CD4-positive, alpha-beta T cell treated with Interleukin-4 for 1 hour (primary cell): ENCODE measurements around the gene PLD4.
"Not testable (repeated sequence)": the region's sequence is repeated elsewhere in the genome, so short reads cannot be mapped to it uniquely, and the experiment has no call there.

ENCODE experiments used
- DNase-seq, 2 donors: peaks; one replicate each; pipeline ENCODE4 v3.0.0-alpha.2; 2020 to 2022

PLD4 gene

DNA sequence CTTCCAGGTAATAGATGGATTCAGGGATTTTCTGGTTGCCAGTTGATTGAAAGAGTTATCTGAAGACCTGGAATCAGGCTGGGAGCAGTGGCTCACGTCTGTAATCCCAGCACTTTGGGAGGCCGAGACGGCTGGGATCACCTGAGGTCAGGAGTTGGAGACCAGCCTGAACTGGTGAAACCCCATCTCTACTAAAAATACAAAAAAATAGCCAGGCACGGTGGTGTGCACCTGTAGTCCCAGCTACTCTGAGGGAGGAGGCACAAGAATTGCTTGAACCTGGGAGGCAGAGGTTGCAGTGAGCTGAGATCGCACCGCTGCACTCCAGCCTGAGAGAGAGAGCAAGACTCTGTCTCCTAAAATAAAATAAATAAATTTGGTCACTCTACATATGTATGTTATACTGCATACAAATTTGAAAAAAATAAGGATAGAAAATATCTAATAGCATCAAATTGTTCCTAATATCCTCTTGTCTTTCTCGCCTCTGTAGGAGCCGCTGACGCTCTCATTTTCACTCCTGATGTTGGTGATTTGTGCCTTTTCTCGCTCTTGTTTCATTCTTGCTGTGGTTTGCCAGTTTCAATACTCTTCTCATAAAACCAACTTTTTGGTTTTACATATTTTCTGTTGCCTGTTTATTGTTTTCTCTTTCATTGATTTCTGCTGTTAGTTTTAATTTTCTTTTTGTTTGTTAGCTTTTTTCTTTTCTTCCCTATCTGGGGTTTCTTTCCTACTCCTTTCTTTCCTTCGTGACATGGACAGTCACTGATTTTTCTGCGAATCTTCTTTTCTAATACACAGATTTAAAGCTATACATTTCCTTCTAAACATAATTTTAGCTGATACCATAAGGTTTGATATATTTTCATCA lies 23.8 kb upstream of the PLD4 start:
- no peak for DNase-seq

DNA sequence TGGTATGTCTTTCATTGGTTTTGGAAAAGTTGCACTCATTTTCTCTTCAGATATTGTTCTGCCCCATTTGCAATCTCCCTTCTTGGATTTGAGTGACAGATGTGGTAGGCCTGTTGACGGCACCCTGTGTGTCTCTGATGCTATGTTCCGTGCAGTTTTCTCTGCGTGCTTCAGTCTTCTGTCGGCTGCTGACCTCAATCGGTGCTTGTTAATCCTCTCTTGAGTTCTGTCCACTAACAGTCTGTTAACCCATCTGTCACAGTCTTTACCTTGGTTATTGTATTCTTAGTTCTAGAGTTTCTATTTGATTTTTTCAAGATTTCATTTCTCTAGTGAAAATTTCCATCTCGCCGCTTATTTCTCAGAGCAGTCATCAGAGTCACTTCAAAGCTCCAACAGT lies 20.7 kb upstream of the PLD4 start:
- no peak for DNase-seq

DNA sequence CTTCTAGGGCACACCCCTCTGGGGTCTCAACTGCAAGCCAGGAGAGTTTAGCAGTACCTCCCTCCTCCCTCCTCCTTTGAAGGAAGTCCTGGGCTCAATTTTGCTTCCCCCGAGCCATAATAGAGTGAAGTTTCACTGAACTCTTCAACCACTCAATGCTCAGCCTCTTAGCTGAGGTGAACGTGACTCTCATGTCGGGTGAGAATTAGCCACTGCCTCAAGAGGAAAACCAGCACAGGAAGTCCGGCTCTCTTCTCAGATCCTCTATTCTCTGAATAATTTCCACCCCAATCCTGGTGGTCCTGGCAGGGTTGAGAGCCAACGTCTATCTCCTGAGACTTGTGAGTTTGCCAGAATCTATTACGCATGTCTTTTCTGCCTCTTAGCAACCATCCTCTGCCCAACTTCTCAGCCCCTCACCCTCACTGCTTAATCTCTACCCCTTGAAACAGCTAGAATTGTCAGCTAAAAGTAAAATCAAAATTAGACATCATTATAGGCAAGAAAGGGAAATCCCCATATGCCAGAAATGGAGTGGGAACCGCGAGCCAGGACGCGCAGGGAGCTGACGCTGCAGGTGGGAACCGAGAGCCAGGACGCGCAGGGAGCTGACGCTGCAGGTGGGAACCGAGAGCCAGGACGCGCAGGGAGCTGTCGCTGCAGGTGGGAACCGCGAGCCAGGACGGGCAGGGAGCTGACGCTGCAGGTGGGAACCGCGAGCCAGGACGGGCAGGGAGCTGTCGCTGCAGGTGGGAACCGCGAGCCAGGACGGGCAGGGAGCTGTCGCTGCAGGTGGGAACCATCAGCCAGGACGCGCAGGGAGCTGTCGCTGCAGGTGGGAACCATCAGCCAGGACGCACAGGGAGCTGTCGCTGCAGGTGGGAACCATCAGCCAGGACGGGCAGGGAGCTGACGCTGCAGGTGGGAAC lies 19.8 kb upstream of the PLD4 start:
- DNase-seq, result not testable (repeated sequence)

DNA sequence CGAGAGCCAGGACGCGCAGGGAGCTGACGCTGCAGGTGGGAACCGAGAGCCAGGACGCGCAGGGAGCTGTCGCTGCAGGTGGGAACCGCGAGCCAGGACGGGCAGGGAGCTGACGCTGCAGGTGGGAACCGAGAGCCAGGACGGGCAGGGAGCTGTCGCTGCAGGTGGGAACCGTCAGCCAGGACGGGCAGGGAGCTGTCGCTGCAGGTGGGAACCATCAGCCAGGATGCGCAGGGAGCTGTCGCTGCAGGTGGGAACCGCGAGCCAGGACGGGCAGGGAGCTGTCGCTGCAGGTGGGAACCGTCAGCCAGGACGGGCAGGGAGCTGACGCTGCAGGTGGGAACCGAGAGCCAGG lies 19.1 kb upstream of the PLD4 start:
- DNase-seq, result not testable (repeated sequence)

DNA sequence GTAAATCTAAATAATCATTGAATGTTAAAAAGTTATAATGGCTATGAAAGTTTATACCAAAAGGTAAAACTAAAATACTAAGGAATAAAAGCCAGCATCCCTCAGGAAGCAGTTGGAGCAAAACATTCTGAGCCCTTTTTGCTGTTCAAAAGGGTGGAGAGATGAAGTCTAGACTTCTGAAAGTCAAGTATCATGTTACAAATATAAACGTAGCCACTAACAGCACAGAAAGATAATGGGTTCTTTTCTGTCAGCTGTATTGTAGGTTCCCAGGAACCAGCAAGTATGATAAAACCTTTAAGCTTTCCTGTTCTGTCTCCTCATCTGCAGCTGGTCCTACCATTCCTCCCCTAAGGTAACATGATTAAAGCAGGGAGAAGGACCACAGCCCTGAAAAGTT lies 16.4 kb upstream of the PLD4 start:
- no peak for DNase-seq

DNA sequence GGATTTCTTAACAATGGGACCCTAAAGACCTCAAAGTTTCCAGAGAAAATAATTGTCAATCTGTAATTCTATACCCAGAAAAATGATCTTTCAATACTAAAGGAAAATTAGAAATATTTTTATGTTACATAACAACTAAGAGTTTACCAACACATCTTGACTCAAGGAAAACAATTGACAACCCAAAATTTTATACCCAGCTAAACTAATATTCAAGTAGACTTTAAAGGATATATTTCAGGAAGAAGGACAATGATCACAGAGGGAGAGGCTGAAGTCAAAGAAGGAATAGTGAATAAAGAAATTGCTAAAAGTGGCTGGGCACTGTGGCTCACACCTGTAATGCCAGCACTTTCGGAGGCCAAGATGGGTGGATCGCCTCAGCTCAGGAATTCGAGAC lies 12.6 kb upstream of the PLD4 start:
- no peak for DNase-seq

DNA sequence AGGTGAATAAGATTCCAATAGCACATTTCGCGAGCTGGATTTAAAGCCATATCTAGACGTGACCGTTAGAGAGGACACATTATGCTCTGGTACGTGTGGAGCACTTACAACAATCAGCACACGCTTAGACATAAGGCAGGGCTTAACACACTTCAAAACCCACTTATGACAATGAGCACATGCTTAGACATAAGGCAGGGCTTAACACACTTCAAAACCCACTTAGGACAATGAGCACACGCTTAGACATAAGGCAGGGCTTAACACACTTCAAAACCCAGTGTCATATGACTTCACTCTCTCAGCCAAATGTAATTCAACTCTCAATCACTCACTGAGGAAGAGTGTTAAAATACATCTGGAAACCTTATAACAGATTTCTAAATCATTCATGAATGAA lies 11.2 kb upstream of the PLD4 start:
- no peak for DNase-seq

DNA sequence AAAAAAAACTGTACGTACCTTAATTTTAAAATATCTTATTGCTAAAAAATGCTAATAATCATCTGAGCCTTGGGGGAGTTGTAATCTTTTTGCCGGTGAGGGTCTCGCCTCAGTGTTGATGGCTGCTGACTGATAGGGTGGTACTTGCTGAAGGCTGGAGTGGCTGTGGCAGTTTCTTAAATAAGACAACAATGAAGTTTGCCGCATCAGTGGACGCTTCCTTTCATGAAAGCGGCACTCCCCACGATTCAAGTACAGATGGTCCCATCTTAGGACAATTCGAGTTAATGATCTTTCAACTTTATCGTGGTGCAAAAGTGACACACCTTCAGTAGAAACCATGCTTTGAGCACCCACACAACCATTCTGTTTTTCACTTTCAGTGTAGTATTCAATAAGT lies 7.6 kb upstream of the PLD4 start:
- no peak for DNase-seq

DNA sequence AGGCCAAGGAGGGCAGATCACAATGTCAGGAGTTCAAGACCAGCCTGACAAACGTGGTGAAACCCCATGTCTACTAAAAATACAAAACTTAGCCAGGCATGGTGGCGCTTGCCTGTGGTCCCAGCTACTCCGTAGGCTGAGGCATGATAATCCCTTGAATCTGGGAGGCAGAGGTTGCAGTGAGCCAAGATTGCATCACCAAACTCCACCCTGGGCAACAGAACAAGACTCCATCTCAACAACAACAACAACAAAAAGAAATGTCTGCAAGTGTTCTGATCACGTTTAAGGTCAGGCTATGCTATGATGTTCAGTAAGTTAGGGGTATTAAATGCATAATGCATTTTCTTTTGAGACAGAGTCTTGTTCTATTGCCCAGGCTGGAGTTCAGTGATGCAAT lies 6.7 kb upstream of the PLD4 start:
- no peak for DNase-seq

DNA sequence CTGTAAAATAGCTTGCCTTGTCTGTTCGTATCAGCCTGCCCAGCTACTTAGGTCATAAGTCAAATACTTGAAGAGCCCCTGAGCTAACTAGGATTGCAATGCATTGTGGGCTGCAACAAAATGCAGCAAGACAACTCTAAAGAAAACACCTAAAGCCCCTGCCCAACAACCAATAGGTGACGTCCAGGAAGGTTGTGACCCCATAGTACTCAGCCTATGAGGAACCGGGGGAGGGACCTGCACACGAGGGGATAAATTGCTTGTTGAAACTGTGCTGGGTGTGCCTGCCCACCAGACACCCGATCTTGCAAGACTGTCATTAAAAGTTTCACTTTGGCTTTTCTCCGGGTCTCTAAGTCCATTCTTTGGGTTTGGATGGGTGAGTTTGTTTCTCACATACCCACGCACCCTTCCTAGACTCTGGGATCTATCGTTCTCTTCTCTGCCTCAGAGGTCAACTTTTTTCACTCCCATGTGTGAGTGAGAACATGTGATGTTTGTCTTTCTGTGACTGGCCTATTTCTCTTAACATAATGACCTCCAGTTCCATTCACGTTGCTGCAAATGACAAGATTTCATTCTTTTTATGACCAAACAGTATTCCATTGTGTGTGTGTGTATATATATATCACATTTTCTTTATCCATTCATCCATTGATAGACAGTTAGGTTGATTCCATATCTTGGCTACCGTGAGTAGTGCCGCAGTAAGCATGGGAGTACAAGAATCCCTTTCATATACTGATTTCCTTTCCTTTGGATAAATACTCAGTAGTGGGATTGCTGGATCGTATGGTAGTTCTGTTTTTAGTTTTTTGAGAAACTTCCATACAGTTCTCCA lies 5.3 kb upstream of the PLD4 start:
- not testable (repeated sequence) for DNase-seq

DNA sequence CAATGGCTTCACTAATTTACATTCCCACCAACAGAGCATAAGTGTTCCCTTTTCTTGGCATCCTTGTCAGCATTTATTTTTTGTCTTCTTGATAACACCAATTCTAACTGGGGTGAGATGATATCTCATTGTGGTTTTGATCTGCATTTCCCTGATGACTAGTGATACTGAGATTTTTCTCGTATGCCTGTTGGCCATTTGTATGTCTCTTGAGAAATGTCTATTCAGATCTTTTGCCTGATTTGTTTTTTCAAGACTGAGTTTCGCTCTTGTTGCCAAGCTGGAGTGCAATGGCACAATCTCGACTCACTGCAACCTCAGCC lies 4.7 kb upstream of the PLD4 start:
- no peak for DNase-seq

DNA sequence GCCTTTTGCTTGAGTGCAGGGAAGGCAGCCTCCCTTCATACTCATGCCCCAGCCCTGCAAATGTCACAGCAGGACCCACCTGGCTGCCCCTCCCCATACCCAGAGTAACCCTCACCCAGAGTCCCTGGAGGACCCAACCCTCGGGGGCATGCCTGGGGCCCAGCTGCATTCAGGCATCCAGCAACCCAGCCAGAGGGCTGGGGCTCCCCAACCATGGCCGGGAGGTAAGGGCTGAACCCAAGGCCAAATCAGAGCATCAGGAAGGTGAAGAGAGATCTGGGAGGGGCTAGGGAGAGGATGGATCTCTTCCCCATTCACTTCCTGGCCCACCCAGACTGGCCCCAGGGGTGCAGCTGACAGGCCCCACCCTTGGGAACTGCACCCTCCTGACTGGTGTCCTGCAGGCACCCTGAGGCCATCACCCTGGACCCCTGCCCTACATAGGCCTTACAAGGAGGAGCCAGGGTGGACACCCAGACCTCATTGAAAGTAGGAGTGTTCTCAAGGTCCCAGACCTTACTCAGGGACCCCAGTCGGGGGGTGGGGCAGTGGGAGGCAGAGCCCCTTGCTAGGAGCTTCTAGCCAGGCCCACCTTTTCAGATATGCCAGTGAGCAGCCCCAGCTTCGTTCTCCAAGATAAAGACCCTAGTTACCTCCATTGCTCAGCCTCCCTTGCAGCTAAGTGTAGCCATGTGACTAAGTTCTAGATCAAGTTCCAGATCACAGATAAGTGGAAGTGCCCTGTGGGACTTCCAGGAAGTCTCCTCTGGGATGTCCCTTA lies 849 bp upstream of the PLD4 start:
- DNase-seq, result no peak

DNA sequence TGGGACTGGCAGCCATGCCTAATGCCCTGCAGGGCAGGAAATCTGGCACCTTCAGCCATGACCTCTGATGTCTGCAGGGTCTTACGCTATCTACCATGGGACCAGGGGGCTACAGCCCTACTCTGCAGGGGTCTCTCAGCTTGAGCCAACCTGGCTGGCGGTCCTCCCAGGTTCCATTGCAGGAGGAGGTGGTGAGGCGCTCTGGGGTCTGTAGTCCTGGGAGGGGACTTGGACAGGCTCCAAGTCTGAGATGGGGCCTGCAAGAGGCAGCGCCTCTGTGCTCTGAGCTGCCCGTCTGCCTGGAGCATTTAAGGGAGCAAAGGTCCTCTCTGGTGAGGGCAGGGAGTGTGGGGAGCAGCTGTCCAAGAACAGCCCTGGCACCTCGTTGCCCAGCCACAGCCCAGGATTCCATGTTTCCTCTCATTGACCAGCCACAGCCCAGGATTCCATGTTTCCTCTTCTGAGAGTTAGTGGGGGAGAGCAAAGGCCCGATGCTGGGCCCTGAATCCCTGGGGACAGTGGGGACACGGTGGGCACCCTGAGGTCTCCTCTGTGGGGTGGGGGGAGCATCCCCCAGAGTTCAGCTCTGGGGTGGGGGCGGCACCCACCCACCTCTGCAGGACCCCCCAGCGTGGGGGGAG lies 655 bp downstream of the PLD4 start:
- DNase-seq, result no peak

DNA sequence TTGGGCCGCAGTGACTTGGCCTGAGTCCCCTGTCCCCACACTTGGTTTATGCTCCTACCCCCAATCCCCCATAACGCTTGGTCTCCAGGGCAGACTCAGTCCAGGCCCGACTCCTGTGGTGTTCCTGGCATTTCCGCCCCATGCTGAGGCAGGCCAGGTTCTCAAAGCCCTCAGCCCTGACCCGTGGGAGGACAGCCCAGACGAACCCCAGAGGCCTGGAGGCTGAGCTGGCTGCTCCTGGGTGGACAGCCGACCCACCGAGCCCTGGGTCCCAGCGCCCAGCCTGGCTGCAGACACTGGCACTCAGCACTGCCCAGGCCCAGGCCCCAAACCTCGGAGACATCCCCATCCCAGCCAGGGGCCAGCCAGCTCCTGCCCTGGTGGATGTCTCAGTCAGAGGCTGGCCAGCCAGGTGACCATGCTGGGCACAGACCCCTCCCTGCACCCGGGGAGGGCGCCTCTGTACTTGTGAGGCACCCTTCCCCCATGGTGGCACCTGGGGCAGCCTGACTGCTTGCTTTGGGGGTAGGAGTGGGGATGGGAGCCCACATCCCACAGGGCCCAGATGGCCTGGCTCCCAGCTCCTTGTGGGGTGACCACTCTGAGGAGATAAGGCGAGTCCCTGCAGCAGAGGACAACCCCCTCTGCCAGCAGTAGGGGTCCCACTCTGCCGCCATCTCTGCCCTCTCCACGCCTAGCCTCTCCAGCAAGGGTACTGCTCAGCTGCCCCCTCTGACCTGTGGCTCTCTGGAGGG lies 1.4 kb downstream of the PLD4 start:
- DNase-seq, result no peak

DNA sequence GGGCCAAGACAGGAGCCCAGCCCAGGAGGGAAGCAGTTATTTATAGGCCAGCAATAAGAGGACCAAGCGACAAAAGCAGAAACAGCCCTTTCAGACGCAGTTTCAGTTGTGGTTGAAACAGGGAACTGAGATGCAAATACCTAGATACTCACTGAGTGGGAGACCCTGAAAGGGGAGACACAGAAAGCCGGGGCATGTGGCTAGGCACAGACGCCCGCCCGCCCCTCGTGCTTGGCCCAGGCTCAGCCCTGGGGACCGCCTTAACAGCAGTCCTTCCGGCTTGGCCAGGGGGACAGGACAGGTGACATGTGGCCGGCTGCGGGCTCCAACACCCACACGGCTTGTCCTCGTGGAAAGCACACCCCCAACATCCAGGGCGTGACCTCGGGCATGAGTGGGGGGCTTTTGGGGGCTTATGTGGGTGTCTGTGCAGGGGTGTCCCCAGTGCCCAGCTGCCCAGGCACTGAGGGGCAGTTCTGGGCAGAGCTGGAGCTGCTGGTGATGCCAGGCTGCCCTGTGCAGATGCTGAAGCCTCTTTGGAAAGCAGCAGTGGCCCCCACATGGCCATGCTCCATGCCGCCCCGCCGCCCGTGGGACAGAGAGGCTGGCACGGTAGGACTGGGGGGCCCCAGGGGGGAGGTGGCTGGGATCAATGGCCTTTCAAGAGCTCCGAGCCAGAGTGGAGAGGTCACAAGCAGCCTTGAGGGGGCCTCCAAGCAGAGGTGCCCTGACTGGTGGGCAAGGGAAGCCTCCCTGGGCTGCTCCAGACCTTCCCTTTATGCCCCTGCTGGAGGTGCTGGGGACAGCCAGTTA lies 2.1 kb downstream of the PLD4 start:
- DNase-seq, result peak; percentile 11 to 64

DNA sequence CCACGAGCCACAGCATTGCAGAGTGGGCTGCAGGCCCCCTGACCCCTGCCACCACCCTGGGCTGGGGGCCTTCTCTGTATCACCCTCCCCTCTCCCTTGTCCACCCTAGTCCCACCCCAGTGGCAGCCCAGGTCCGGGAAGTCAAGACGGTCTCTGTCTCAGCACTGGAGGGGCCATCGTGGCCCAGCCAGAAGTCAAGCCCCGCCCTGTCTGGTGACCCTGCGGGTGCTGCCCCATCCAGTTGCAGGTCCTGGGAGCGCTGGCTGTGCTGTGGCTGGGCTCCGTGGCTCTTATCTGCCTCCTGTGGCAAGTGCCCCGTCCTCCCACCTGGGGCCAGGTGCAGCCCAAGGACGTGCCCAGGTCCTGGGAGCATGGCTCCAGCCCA lies 2.7 kb downstream of the PLD4 start:
- DNase-seq, result no peak

DNA sequence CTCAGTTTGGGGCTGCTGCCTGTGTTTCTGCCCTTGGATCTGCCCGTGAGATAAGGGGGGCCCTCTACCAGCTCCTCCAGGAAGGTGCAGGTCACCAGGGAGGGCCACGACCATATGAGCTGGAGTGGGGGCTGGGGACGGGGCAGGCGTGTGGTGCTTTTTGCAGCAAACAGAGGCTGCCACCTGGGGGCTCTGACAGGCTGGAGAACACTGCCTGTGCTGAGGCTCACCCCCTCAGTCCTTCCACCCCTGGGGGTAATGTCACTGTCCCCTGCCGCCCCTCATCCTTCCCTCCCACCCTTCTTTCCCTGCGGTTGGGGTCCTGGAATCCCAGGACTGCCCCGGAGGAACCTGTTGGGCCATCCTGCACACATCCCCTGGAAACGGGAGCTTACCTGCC lies 3.2 kb downstream of the PLD4 start:
- DNase-seq, result no peak

DNA sequence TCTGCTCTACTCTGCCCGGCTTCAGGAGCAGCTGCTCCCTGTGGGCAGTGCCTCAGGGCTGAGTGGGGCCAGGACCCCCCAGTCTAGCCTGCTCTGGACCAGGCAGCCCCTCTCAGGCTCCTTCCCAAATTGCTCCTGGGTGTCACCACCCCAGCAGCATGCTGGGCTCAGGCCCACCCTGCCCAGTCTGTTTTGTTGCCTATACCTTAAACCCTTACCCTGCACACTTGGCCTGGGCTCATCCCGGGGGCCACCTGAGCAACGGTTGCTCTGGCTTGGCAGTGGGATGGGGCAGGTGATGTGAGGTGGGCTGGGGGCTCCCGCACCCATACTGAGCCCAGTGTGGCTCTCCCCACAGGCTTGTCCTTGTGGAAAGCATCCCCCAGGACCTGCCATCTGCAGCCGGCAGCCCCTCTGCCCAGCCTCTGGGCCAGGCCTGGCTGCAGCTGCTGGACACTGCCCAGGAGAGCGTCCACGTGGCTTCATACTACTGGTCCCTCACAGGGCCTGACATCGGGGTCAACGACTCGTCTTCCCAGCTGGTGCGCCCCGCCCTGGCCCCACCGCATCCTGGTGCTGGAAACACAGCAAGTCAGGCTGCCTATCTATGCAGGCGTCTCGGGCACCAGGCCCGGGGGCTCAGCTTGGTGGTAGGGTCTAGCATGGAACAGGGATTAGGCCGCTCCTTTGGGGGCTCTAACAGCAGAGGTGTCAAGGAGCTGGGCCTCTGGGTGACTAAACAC lies 3.9 kb downstream of the PLD4 start:
- DNase-seq, result no peak
